ENCODE data around the gene TLE2.
"Not testable (repeated sequence)": the region's sequence is repeated elsewhere in the genome, so short reads cannot be mapped to it uniquely, and the experiment has no call there.

Gene TLE2

DNA sequence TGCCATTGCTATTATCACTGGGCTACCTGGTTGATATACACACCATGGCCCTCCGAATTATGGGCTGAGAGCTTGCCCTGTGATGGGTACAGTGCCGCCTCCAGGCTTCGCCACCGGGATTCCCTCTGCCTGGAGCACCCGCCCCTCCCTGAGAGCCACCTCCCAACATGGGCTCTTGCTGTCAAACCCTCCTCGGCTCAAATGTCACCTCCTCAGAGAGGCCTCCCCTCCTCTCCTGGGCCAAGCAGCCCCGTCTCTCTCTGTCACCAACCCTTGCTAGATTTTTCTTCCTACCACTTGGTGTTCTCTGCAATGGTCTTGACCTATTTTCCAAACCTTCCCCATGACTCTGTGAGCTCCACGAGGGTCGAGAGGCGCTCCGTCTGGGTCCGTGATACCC is 12.2 kb upstream of the TLE2 start:
- no peak for TF ChIP-seq ZNF274 (IDR thresholded peaks at IDR 0.05; ENCODE audit: low read depth, low read length)
- TF ChIP-seq SUZ12 (IDR thresholded peaks at IDR 0.05; ENCODE audit: extremely low read depth, insufficient read depth, insufficient read length), result no peak
- no peak for TF ChIP-seq YY1 (IDR thresholded peaks at IDR 0.05; ENCODE audit: insufficient read depth, insufficient read length)
- H3K27me3 ChIP-seq (ENCODE audit: insufficient read depth, insufficient read length), result peaks cover 82% of the 10 kb centered on the region
- H3K9ac ChIP-seq (ENCODE audit: insufficient read length, low read depth), result no peak overlapping the region

DNA sequence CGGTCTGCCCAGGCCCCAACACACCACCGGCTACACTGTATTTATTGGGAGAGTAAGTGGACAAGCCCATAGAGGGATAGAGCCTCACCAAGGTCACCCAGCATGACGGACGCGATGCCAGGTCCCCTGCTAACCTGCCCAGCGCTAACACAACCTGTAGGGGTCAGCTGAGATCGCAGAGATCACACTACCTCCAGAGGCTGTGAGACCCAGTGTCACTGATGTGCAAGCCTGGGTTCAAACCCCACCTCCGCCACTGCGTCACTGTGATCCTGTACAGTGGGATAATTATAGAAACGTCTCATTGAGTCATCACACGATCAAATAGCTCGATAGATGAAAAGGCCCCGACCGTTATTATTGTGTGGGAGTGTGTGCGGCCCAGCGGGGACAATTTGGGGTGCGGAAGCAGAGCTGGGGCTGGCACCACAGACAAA is 10.6 kb upstream of the TLE2 start:
- H3K9ac ChIP-seq (ENCODE audit: insufficient read length, low read depth), result no peak overlapping the region
- H3K4me3 ChIP-seq (ENCODE audit: insufficient read length, low read depth), result no peak overlapping the region
- no peak for TF ChIP-seq ZNF274 (IDR thresholded peaks at IDR 0.05; ENCODE audit: low read depth, low read length)
- TF ChIP-seq SUZ12 (IDR thresholded peaks at IDR 0.05; ENCODE audit: extremely low read depth, insufficient read depth, insufficient read length), result no peak
- no peak for TF ChIP-seq YY1 (IDR thresholded peaks at IDR 0.05; ENCODE audit: insufficient read depth, insufficient read length)
- peaks cover 73% of the 10 kb centered on the region for H3K27me3 ChIP-seq (ENCODE audit: insufficient read depth, insufficient read length)
- H3K36me3 ChIP-seq (ENCODE audit: insufficient read depth, insufficient read length, low read length), result no peaks in the 10 kb centered on the region
- no peaks in the 10 kb centered on the region for H3K9me3 ChIP-seq (ENCODE audit: insufficient read depth, low read length)
- no peak for DNase-seq (ENCODE audit: low read depth, low spot score)
- peaks cover 8% of the 10 kb centered on the region for H3K4me1 ChIP-seq (ENCODE audit: insufficient read depth, insufficient read length)

More for the DNA sequence above, 12.2 kb upstream of the TLE2 start:
- no peaks in the 10 kb centered on the region for H3K36me3 ChIP-seq (ENCODE audit: insufficient read depth, insufficient read length, low read length)
- no peak for DNase-seq (ENCODE audit: low read depth, low spot score)
- no peaks in the 10 kb centered on the region for H3K9me3 ChIP-seq (ENCODE audit: insufficient read depth, low read length)
- no peak overlapping the region for H3K4me3 ChIP-seq (ENCODE audit: insufficient read length, low read depth)
- H3K4me1 ChIP-seq (ENCODE audit: insufficient read depth, insufficient read length), result peaks cover 5% of the 10 kb centered on the region

DNA sequence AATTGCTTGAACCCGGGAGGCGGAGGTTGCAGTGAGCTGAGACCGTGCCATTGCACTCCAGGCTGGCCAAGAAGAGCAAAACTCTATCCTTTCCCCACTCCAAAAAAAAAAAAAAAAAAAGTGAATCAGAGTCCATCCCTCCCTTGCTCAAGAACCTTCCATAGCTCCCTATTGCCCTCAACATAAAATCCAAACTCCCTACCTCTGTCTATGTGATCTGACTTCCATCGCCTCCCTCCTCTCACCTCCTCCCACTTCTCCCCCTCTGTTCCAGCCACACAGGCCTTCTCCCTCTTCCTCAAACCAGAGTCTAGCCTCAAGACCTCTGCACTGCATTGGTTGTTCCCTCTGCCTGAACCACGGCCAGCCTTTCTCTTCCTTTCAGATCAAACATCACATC is 10.0 kb upstream of the TLE2 start:
- DNase-seq (ENCODE audit: low read depth, low spot score), result no peak
- Histone ChIP-seq H3K4me3 (ENCODE audit: insufficient read length, low read depth) (no peak overlapping the region), H3K9me3 (ENCODE audit: insufficient read depth, low read length) (no peaks in the 10 kb centered on the region), H3K4me1 (ENCODE audit: insufficient read depth, insufficient read length) (peaks cover 11% of the 10 kb centered on the region), H3K9ac (ENCODE audit: insufficient read length, low read depth) (no peak overlapping the region), H3K27me3 (ENCODE audit: insufficient read depth, insufficient read length) (peaks cover 73% of the 10 kb centered on the region), H3K36me3 (ENCODE audit: insufficient read depth, insufficient read length, low read length) (no peaks in the 10 kb centered on the region)
- TF ChIP-seq YY1 (IDR thresholded peaks at IDR 0.05; ENCODE audit: insufficient read depth, insufficient read length), result no peak
- no peak for TF ChIP-seq ZNF274 (IDR thresholded peaks at IDR 0.05; ENCODE audit: low read depth, low read length)
- no peak for TF ChIP-seq SUZ12 (IDR thresholded peaks at IDR 0.05; ENCODE audit: extremely low read depth, insufficient read depth, insufficient read length)

DNA sequence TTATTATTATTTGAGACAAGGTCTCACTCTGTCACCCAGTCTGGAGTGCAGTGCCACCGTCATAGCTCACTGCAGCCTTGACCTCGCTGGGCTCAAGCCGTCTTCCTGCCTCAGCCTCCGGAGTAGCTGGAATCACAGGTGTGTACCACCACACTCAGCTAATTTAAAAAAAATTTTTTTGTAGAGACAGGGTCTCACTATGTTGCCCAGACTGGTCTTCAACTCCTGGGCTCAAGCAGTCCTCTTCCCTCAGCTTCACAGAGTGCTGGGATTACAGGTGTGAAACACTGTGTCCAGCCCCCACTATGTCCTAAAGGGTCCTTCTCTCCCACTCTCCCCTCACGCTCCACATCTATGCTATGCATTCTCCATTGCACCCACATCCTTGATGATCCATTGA is 9.1 kb upstream of the TLE2 start:
- H3K4me1 ChIP-seq (ENCODE audit: insufficient read depth, insufficient read length), result peaks cover 11% of the 10 kb centered on the region
- peaks cover 76% of the 10 kb centered on the region for H3K27me3 ChIP-seq (ENCODE audit: insufficient read depth, insufficient read length)
- no peak overlapping the region for H3K4me3 ChIP-seq (ENCODE audit: insufficient read length, low read depth)
- no peaks in the 10 kb centered on the region for H3K9me3 ChIP-seq (ENCODE audit: insufficient read depth, low read length)
- DNase-seq (ENCODE audit: low read depth, low spot score), result no peak
- no peak overlapping the region for H3K9ac ChIP-seq (ENCODE audit: insufficient read length, low read depth)
- H3K36me3 ChIP-seq (ENCODE audit: insufficient read depth, insufficient read length, low read length), result no peaks in the 10 kb centered on the region
- TF ChIP-seq ZNF274 (IDR thresholded peaks at IDR 0.05; ENCODE audit: low read depth, low read length), result no peak
- no peak for TF ChIP-seq YY1 (IDR thresholded peaks at IDR 0.05; ENCODE audit: insufficient read depth, insufficient read length)
- TF ChIP-seq SUZ12 (IDR thresholded peaks at IDR 0.05; ENCODE audit: extremely low read depth, insufficient read depth, insufficient read length), result no peak

DNA sequence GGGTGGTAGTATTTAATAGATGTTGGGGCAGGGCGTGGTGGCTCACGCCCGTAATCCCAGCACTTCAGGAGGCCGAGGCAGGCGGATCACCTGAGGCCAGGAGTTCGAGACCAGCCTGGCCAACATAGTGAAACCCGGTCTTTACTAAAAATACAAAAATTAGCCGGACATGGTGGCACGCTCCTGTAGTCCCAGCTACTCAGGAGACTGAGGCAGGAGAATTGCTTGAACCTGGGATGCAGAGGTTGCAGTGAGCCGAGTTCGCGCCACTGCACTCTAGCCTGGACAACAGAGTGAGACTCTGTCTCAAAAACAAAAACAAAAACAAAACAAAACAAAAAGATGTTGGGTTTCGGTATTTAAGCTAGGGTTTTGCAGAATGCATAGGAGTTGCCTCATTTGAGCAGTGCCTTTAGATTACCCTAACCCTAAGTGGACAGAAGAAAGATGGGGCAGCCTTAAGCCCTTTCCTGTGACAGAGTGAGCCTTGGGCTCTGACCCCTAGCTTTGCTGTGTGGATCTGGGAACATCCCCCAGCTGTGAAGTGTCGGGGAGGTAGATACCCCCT is 8.0 kb upstream of the TLE2 start:
- H3K36me3 ChIP-seq (ENCODE audit: insufficient read depth, insufficient read length, low read length); H3K4me1 ChIP-seq (ENCODE audit: insufficient read depth, insufficient read length); H3K4me3 ChIP-seq (ENCODE audit: insufficient read length, low read depth); DNase-seq (ENCODE audit: low read depth, low spot score); H3K9me3 ChIP-seq (ENCODE audit: insufficient read depth, low read length); H3K9ac ChIP-seq (ENCODE audit: insufficient read length, low read depth): not testable (repeated sequence)
- H3K27me3 ChIP-seq (ENCODE audit: insufficient read depth, insufficient read length), result peaks cover 76% of the 10 kb centered on the region

DNA sequence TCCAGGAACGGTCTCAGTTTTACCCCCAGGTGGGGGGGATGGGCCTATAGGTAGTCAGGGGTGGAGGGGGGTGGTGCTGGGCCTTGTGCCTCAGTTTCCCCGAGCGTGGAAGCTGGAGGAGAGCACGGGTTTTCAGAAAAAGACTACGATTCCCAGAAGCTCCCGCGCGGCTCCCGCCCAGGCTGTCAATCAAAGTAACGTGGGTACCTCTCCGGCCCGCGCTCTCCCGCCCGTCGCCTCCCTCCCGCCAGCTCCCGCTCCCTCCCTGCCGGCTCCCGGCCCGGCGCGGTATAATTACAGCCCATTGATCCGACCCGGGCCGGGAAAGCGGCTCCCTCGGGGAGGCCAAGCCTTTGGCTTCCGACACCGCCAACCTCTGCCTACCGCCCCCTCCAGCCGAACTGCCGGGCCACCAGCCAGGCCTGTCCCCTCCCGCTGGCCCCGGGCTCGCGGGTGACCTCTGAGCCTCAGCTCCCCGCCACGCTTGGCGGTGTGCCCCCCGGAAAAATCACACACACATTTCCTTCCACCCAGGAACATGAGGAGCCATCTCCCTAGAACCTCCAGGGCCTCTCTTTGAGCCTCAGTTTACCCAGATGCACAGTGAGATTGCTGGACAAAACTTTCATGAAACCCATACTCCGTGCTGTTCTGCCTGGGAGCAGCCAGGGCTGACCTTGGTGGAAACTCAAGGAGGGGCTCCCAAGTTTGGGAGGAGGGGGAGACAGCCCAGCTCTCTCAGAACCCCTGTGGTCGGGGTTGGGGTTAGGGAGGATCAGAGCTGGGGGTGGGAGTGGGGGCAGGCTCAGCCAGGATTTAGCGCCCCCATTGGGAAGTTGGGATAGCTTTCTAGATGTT is 7.3 kb upstream of the TLE2 start:
- Histone ChIP-seq H3K4me1 (ENCODE audit: insufficient read depth, insufficient read length) (peaks cover 9% of the 10 kb centered on the region), H3K4me3 (ENCODE audit: insufficient read length, low read depth) (peak overlapping the region; percentile 67), H3K9ac (ENCODE audit: insufficient read length, low read depth) (peak overlapping the region; percentile 74), H3K36me3 (ENCODE audit: insufficient read depth, insufficient read length, low read length) (no peaks in the 10 kb centered on the region), H3K9me3 (ENCODE audit: insufficient read depth, low read length) (no peaks in the 10 kb centered on the region), H3K27me3 (ENCODE audit: insufficient read depth, insufficient read length) (peaks cover 77% of the 10 kb centered on the region)
- peak; percentile 95 for DNase-seq (ENCODE audit: low read depth, low spot score)
- TF ChIP-seq SUZ12 (IDR thresholded peaks at IDR 0.05; ENCODE audit: extremely low read depth, insufficient read depth, insufficient read length) (no peak), ZNF274 (IDR thresholded peaks at IDR 0.05; ENCODE audit: low read depth, low read length) (no peak), YY1 (IDR thresholded peaks at IDR 0.05; ENCODE audit: insufficient read depth, insufficient read length) (no peak)

DNA sequence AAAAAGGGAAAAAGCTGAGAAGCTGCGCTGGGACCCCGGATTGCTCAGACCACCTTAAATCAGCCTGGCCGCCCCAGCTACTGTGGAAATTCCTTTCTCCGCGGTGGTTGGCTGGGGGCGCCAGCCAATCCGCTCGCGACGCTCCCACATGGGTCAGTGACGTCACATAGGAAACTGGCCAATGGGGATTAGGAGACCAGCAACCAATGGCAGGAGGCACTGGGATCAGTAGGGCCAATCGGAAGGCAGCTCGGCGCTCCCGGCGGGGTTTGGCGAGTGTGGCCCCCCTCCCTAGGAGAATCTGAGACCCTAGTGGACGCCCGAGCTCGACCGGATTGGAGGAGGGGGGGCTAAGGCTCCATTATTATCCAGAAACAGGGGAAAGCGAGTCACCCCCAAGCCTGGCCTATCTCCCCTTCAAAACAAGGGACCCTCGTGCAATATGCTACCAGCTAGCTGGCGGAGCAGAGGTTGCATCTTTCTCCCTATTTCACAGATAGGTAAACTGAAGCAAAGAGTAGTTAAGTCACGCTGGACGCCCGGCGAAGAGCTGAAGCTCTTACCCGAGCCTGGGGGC is 6.5 kb upstream of the TLE2 start:
- H3K9ac ChIP-seq (ENCODE audit: insufficient read length, low read depth), result peak overlapping the region; percentile 76
- H3K36me3 ChIP-seq (ENCODE audit: insufficient read depth, insufficient read length, low read length), result no peaks in the 10 kb centered on the region
- H3K4me3 ChIP-seq (ENCODE audit: insufficient read length, low read depth), result peak overlapping the region; percentile 67
- no peaks in the 10 kb centered on the region for H3K9me3 ChIP-seq (ENCODE audit: insufficient read depth, low read length)
- TF ChIP-seq YY1 (IDR thresholded peaks at IDR 0.05; ENCODE audit: insufficient read depth, insufficient read length) (no peak), ZNF274 (IDR thresholded peaks at IDR 0.05; ENCODE audit: low read depth, low read length) (no peak), SUZ12 (IDR thresholded peaks at IDR 0.05; ENCODE audit: extremely low read depth, insufficient read depth, insufficient read length) (no peak)
- peaks cover 9% of the 10 kb centered on the region for H3K4me1 ChIP-seq (ENCODE audit: insufficient read depth, insufficient read length)
- peak; percentile 99 for DNase-seq (ENCODE audit: low read depth, low spot score)
- peaks cover 80% of the 10 kb centered on the region for H3K27me3 ChIP-seq (ENCODE audit: insufficient read depth, insufficient read length)
